ENCODE data around the gene PTRHD1. TPM values are rescaled to one million over a fixed set of nuclear protein-coding genes. Genes with fewer than 3 reads are reported as not detected.

Gene PTRHD1
- polyA plus RNA-seq, 1 experiment: 42.5 TPM

DNA sequence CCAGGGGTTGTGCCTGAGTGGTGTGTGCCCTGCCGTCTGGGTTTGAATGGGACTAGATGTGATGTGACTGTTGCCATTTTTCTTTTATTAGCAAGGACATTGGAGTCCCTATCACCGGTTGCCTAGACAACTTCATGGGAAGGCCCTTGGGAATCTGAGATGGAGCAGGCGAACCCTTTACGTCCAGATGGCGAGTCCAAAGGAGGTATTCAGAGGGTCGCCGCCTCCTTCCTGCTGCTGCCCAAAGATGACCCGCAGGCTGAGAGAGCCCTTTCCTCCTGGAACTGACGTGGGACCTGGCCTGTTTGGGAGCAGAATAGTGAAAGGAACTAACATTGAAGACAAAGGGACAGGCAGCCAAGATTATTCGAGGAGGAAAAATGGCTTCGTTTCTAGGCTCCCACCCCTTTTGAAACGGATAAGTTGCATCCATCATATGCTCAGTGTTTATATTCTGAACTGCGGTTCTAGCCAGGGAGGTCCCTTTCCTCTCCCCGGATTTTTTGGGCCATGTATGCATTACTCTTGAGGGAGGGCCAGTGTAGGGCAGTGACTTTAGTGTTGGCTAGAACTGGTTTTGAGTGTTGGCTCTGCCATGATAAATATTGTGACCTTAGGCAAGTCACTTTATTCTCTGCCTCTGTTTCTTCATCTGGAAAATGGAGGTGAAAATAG, 707 bp upstream of the PTRHD1 start:
- Histone ChIP-seq H3K4me3 (ENCODE audit: low read depth, low read length) (peak overlapping the region; percentile 97), H3K9me3 (ENCODE audit: control insufficient read depth, insufficient read depth, low read length) (no peaks in the 10 kb centered on the region), H3K27ac (ENCODE audit: low read depth, low read length) (peak overlapping the region; percentile 94), H3K27me3 (ENCODE audit: control insufficient read depth, insufficient read depth, low read length) (no peaks in the 10 kb centered on the region)
- CTCF ChIA-PET: interaction anchor here (0.8 to 3.3 kb wide), 6 partner anchors 20 to 384 kb away, joined by 3 to 22 read pairs (median 6); no protein-coding TSS in a partner anchor
- TF ChIP-seq CTCF (IDR thresholded peaks at IDR 0.05; ENCODE audit: low read depth, low read length): no peak
- DNase-seq (ENCODE audit: low read depth, low spot score): no peak
- POLR2A ChIA-PET: interaction anchor here (1.1 kb wide), 2 partner anchors 31 to 34 kb away, joined by 3 to 4 read pairs; no protein-coding TSS in a partner anchor

- no peak for DNase-seq (ENCODE audit: low read depth, low spot score)
- Histone ChIP-seq H3K9me3 (ENCODE audit: control insufficient read depth, insufficient read depth, low read length) (no peaks in the 10 kb centered on the region), H3K27me3 (ENCODE audit: control insufficient read depth, insufficient read depth, low read length) (no peaks in the 10 kb centered on the region), H3K4me3 (ENCODE audit: low read depth, low read length) (peak overlapping the region; percentile 97), H3K27ac (ENCODE audit: low read depth, low read length) (peak overlapping the region; percentile 94)
- no peak for TF ChIP-seq CTCF (IDR thresholded peaks at IDR 0.05; ENCODE audit: low read depth, low read length)
- POLR2A ChIA-PET: interaction anchor here (0.6 to 1.1 kb wide), 7 partner anchors 13 to 301 kb away, joined by 3 to 4 read pairs (median 3); partner anchors contain the start of gene NCOA1
- CTCF ChIA-PET: interaction anchor here (0.5 to 3.3 kb wide), 18 partner anchors 8 to 382 kb away, joined by 3 to 22 read pairs (median 4); no protein-coding TSS in a partner anchor
Measured at GRCh38 chr2:24792542-24792873, 683 bp downstream of the PTRHD1 start.

GRCh38 chr2:24791452-24791851, 1.7 kb downstream of the PTRHD1 start:
- no peaks in the 10 kb centered on the region for H3K27me3 ChIP-seq (ENCODE audit: control insufficient read depth, insufficient read depth, low read length)
- H3K9me3 ChIP-seq (ENCODE audit: control insufficient read depth, insufficient read depth, low read length): no peaks in the 10 kb centered on the region
- no peak for DNase-seq (ENCODE audit: low read depth, low spot score)
- no peak overlapping the region for H3K4me3 ChIP-seq (ENCODE audit: low read depth, low read length)
- no peak for TF ChIP-seq CTCF (IDR thresholded peaks at IDR 0.05; ENCODE audit: low read depth, low read length)
- ChIA-PET POLR2A (no interaction called here), CTCF (interaction anchor here (0.6 to 3.3 kb wide), 14 partner anchors 13 to 516 kb away, joined by 3 to 22 read pairs (median 4); no protein-coding TSS in a partner anchor)
- H3K27ac ChIP-seq (ENCODE audit: low read depth, low read length): no peak overlapping the region

DNA sequence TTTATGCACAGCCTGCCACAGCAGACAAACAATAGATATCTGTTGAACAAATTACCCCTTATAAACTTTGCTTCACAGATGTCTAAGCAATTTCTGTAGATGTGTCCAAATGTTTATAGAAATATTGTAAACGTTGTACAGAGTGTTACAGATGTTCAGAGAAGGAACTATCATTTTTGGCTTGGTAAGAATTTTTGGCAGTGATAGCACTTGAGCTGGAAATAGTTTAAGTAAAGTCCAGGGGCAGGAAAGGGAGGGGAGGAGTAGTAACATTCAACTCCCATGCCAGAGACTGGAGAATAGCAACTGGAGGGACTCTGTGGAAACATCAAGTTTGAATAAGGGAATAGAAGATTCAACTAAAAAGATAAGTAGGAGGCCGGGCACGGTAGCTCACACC, 4.4 kb downstream of the PTRHD1 start:
- no peak overlapping the region for H3K27ac ChIP-seq (ENCODE audit: low read depth, low read length)
- DNase-seq (ENCODE audit: low read depth, low spot score): no peak
- POLR2A ChIA-PET: no interaction called here

More for the DNA sequence above, 4.4 kb downstream of the PTRHD1 start:
- TF ChIP-seq CTCF (IDR thresholded peaks at IDR 0.05; ENCODE audit: low read depth, low read length): no peak
- CTCF ChIA-PET: no interaction called here
- Histone ChIP-seq H3K9me3 (ENCODE audit: control insufficient read depth, insufficient read depth, low read length) (no peaks in the 10 kb centered on the region), H3K27me3 (ENCODE audit: control insufficient read depth, insufficient read depth, low read length) (no peaks in the 10 kb centered on the region), H3K4me3 (ENCODE audit: low read depth, low read length) (no peak overlapping the region)
